SK-N-MC (cell line): ENCODE results near the gene ORAI2.
"Not testable (repeated sequence)": the region's sequence is repeated elsewhere in the genome, so short reads cannot be mapped to it uniquely, and the experiment has no call there.

Experiments
- DNase-seq: peaks from one replicate; pipeline ENCODE4 v3.0.0-alpha.2; 2011; ENCODE audit warnings: low read depth, low spot score
- H3K27ac ChIP-seq: fragments of 200-600 bp; sonication (generic); 2 replicates; pipeline ENCODE4 v1.5.1; 2016; ENCODE audit warnings: mixed run types
- H3K36me3 ChIP-seq: fragments of 200-600 bp; sonication (generic); 2 replicates; pipeline ENCODE4 v1.6.1; 2017; ENCODE audit warnings: antibody characterized with exemption, low read length, mixed read lengths; ENCODE audit not compliant: insufficient read depth
- H3K4me3 ChIP-seq: fragments of 200-600 bp; sonication (generic); 2 replicates; pipeline ENCODE4 v1.5.1; 2016
- H3K9ac ChIP-seq: fragments of 200-600 bp; sonication (generic); 2 replicates; pipeline ENCODE4 v1.8.0; 2017; ENCODE audit warnings: mixed run types, mixed read lengths; ENCODE audit not compliant: insufficient read length
- H3K9me3 ChIP-seq: fragments of 200-600 bp; sonication (generic); 2 replicates; pipeline ENCODE4 v1.6.1; 2017; ENCODE audit warnings: low read depth, mild to moderate bottlenecking, antibody characterized with exemption, low read length, moderate library complexity, mixed read lengths
- EZH2 ChIP-seq: fragments of 200-600 bp; sonication (generic); IDR thresholded peaks from one replicate; pipeline ENCODE4 v1.6.1; 2017; ENCODE audit warnings: antibody characterized with exemption
- FOXP2 ChIP-seq: optimal IDR thresholded peaks from 2 replicates; pipeline ENCODE3; 2011; ENCODE audit warnings: mild to moderate bottlenecking, moderate library complexity; ENCODE audit not compliant: insufficient read depth; ENCODE audit errors: extremely low read length, control extremely low read depth
- POLR2AphosphoS5 ChIP-seq: IDR thresholded peaks from 2 replicates; pipeline ENCODE4 v1.6.1; 2012; ENCODE audit warnings: mild to moderate bottlenecking, low read depth, low read length, borderline replicate concordance

Gene ORAI2

DNA sequence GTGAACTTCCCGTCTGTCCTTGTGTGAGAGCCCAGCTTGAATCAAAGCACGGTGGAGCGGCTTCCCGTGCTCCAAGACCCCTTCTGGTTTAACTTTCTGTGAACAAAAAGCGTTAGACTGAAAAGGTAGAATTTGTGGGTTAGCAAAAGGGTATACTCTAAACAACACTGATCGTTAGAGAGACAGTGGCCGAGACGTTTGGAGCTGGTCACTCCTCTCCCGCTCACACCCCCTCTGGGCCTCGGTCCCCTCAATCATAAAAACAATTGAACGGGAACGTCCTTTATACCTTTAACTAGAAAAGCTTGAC, 36.7 kb upstream of the ORAI2 start:
- no peak for TF ChIP-seq EZH2
- TF ChIP-seq FOXP2, result no peak
- TF ChIP-seq POLR2AphosphoS5, result no peak
- Histone ChIP-seq H3K9ac (peak overlapping the region; percentile 98), H3K27ac (peak overlapping the region; percentile 77), H3K36me3 (peaks cover 39% of the 10 kb centered on the region), H3K9me3 (no peaks in the 10 kb centered on the region), H3K4me3 (peak overlapping the region; percentile 96)
- DNase-seq, result no peak

DNA sequence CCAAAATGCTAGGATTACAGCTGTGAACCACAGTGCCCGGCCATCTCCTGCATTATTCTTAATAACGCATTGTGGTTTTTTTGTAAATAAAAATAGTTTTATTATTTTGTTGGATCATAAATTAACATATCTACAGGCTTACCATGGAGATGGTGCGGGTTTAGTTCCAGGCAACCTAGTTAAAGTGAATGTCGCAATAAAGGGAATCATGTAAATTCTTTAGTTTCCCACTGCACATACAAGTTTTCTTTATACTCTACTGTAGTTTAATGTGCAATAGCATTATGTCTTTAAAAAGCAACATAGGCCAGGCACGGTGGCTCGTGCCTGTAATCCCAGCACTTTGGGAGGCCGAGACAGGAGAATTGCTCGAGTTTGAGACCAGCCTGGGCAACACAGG, 34.8 kb upstream of the ORAI2 start:
- no peak overlapping the region for H3K4me3 ChIP-seq
- no peak for DNase-seq
- H3K9me3 ChIP-seq, result no peaks in the 10 kb centered on the region
- TF ChIP-seq POLR2AphosphoS5 (no peak), FOXP2 (no peak), EZH2 (no peak)
- H3K9ac ChIP-seq, result no peak overlapping the region
- H3K36me3 ChIP-seq, result peaks cover 49% of the 10 kb centered on the region
- H3K27ac ChIP-seq, result no peak overlapping the region

DNA sequence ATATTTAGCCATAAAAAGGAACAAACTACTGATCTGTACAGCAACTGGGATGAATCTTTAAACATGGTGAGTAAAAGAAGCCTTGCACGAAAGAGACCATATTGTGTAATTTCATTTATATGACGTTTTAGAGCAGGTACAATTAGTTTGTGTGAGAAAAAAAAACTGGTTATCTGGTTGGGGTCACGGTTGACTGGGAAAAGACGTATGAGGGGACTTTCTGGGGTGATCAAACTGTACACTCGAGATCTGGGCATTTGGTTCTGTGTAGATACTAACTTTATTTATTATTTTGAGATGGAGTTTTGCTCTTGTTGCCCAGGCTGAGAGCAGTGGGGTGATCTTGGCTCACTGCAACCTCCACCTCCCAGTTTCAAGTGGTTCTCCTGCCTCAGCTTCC, 33.0 kb upstream of the ORAI2 start:
- Histone ChIP-seq H3K4me3 (no peak overlapping the region), H3K9me3 (no peaks in the 10 kb centered on the region), H3K36me3 (peaks cover 67% of the 10 kb centered on the region), H3K9ac (no peak overlapping the region), H3K27ac (no peak overlapping the region)
- no peak for DNase-seq
- TF ChIP-seq POLR2AphosphoS5 (no peak), FOXP2 (no peak), EZH2 (no peak)

DNA sequence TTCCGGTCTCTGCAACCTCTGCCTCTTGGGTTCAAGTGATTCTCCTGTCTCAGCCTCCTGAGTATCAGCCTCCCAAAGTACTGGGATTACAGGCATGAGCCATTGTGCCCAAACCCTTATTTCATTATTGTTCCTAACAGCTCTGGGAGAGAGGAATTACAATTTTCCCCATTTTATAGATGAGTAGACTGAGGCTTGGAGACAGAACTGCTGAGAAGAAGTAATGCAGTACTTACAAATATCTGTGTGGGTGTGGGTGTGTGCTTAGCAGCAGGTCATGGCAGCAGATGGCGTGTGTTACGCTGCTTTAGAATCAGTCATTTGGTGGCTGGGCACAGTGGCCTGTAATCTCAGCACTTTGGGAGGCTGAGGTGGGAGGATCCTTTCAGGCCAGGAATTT, 29.8 kb upstream of the ORAI2 start:
- Histone ChIP-seq H3K27ac (no peak overlapping the region), H3K9me3 (no peaks in the 10 kb centered on the region), H3K9ac (no peak overlapping the region), H3K4me3 (no peak overlapping the region), H3K36me3 (peaks cover 94% of the 10 kb centered on the region)
- TF ChIP-seq EZH2 (no peak), FOXP2 (no peak), POLR2AphosphoS5 (no peak)
- no peak for DNase-seq

DNA sequence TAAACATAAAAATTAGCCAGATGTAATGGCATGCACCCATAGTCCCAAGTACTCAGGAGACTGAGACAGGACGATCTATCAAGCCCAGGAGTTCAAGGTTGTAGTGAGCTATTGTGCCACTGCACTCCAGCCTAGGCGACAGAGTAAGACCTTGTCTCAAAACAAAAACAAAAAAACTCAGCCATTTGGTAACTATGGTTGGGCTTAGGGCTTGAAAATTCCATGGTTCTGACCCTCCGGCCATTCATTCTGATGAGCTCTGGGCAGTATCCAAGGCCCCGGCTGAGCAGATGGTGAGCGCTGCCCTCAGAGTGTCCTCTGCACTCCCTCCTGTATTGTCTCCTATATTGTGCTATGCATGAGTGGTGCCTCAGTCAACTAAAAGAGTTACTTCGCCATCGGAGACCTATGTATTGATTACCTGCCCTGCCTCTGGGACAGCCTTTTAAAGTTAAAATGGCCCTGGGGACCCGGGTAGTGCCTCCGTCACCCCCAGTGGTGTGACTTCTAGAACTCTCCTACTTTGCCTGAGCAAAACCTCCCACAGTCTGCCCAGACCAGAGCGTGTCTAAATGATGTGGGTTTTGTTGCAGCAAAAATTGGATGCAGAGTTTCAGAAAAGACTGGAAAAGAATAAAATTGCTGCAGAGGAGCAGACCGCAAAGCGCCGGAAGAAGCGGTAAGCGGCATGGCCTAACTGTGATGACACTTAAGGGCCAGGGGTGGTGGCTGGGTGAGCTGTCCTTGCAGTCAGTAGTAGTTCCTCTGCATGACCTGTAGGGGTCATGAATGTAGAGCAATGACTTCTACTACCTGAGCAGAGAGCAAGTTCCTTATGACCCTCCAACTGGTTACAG, 29.1 kb upstream of the ORAI2 start:
- H3K36me3 ChIP-seq, result peaks cover 91% of the 10 kb centered on the region
- H3K27ac ChIP-seq, result no peak overlapping the region
- H3K9ac ChIP-seq, result no peak overlapping the region
- TF ChIP-seq FOXP2, result no peak
- TF ChIP-seq EZH2, result no peak
- no peak for TF ChIP-seq POLR2AphosphoS5
- no peak for DNase-seq
- no peak overlapping the region for H3K4me3 ChIP-seq
- no peaks in the 10 kb centered on the region for H3K9me3 ChIP-seq

DNA sequence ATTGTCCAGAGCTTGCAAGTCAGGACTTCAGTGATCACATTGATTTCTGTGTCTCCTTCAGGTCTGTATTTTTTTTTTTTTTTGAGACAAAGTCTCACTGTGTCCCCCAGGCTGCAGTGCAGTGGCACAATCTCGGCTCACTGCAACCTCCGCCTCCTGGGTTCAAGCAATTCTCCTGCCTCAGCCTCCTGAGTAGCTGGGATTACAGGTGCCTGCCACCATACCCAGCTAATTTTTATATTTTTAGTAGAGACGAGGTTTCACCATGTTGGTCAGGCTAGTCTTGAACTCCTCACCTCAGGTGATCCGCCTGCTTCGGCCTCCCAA, 28.6 kb upstream of the ORAI2 start:
- H3K9ac ChIP-seq, H3K4me3 ChIP-seq, DNase-seq, H3K9me3 ChIP-seq, H3K27ac ChIP-seq: not testable (repeated sequence)
- H3K36me3 ChIP-seq, result peaks cover 89% of the 10 kb centered on the region

DNA sequence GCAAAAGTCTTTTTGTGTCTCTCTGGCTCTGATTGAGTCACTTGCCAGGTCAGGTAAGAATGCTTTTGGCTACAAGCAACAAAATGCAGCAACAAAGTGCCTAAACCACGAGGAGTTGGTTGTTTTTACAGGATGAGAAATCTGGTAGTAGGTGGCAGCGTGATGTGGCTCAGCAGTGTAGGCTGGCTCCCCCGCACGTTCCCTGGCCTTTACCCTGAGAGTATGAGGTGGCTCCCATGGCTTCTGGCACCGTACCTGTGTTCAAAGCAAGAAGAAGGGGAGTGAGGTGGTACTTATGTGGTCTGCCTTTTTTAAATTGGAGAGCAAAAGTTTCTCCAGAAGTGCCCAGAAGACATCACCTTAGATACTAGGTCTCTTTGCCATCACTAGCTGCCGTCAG, 25.5 kb upstream of the ORAI2 start:
- Histone ChIP-seq H3K27ac (no peak overlapping the region), H3K36me3 (peaks cover 89% of the 10 kb centered on the region), H3K4me3 (no peak overlapping the region), H3K9me3 (no peaks in the 10 kb centered on the region), H3K9ac (no peak overlapping the region)
- DNase-seq, result no peak
- TF ChIP-seq EZH2, result no peak
- TF ChIP-seq POLR2AphosphoS5, result no peak
- no peak for TF ChIP-seq FOXP2

DNA sequence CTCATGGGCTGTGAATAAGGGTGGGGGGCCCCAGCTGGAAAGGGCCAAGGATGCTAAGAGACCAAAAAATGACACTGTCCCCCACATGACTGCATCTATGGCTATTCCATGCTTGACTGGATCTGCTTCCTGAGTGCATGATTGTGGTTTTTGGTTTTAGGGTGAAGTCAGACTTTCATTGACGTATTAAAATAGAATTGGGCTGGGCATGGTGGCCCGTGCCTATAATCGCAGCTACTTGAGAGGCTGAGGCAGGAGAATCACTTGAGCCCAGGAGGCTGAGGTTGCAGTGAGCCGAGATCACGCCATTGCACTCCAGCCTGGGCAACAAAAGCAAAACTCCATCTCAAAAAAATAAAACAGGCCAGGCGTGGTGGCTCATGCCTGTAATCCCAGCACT, 24.8 kb upstream of the ORAI2 start:
- H3K27ac ChIP-seq, H3K9me3 ChIP-seq: not testable (repeated sequence)
- peaks cover 88% of the 10 kb centered on the region for H3K36me3 ChIP-seq

DNA sequence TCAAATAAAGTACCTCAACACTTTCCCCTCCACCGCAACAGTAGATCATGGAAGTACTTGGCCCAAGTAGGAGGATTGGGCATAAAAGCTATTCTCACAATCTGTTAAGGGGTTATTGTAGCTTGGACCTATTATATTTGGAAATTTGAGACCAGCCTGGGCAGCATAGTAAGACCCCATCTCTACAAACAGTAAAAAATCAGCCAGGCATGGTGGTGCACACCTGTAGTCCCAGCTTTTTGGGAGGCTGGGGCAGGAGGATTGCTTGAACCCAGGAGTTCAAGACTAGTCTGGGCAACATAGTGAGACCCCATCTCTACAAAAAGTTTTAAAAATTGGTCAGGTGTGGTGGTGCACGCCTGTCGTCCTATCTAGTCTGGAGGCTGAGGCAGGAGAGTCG, 24.0 kb upstream of the ORAI2 start:
- peaks cover 88% of the 10 kb centered on the region for H3K36me3 ChIP-seq
- H3K9ac ChIP-seq, result no peak overlapping the region
- H3K27ac ChIP-seq, result no peak overlapping the region
- no peak overlapping the region for H3K4me3 ChIP-seq
- H3K9me3 ChIP-seq, result no peaks in the 10 kb centered on the region
- TF ChIP-seq EZH2, result no peak
- no peak for TF ChIP-seq FOXP2
- TF ChIP-seq POLR2AphosphoS5, result no peak
- no peak for DNase-seq

More for the DNA sequence above, 24.8 kb upstream of the ORAI2 start:
- H3K4me3 ChIP-seq, H3K9ac ChIP-seq, DNase-seq: not testable (repeated sequence)

DNA sequence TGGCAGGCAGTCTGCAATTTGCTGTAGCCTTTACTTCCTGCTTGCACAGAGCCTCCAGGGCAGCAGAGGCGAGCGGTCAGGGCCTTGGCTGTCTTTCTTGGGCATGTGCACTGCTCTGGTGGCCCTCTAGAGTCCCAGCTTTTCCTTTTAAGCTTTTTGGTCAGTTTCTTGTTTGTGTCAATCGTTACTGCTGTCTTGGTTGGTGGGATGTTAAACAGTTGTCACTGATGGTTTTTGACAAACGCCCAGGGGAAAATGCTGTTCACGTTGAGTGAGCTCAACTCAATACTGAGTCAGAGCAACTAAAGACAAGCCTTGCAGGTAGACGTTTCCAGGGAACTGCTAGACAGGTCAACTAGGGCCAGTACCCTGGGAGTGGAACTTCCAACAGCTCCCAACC, 23.3 kb upstream of the ORAI2 start:
- Histone ChIP-seq H3K36me3 (peaks cover 82% of the 10 kb centered on the region), H3K9ac (no peak overlapping the region), H3K4me3 (no peak overlapping the region), H3K27ac (no peak overlapping the region), H3K9me3 (no peaks in the 10 kb centered on the region)
- no peak for DNase-seq
- TF ChIP-seq FOXP2 (no peak), POLR2AphosphoS5 (no peak), EZH2 (no peak)
